Psoas muscle (tissue), 8 donors: Measurements from ENCODE around the gene LRRC46. TPM values are rescaled to one million over a fixed set of nuclear protein-coding genes. Genes with fewer than 3 reads are reported as not detected.

Experiments used
- ATAC-seq, 4 donors: fragments of 200-7000 bp; cut with Tn5 transposase; one replicate each; pipeline ENCODE4 v1.9.1; 2020; ENCODE audit warnings: moderate library complexity in 3 of 4, mild to moderate bottlenecking in 2 of 4
- DNase-seq, 2 donors: peaks; one replicate each; pipeline ENCODE4 v3.0.0-alpha.2; 2020
- H3K27ac ChIP-seq: fragments of 200-600 bp; one replicate; pipeline ENCODE4 v1.8.0; 2022
- H3K27me3 ChIP-seq, 3 donors: fragments of 200-600 bp in 1 of 3; one replicate each; pipeline versions ENCODE4 v1.6.1 to v1.8.0; 2013 to 2022; ENCODE audit warnings: low read length in 2 of 3, mild to moderate bottlenecking in 2 of 3, moderate library complexity in 1 of 3; ENCODE audit not compliant: insufficient read depth in 3 of 3
- H3K36me3 ChIP-seq, 2 donors: fragments of 200-600 bp in 1 of 2; one replicate each; pipeline versions ENCODE4 v1.6.1 to v1.8.0; 2013 to 2022; ENCODE audit warnings: low read depth in 1 of 2, mild to moderate bottlenecking in 1 of 2, moderate library complexity in 1 of 2; ENCODE audit not compliant: insufficient read depth in 1 of 2
- H3K4me1 ChIP-seq: fragments of 200-600 bp; one replicate; pipeline ENCODE4 v1.8.0; 2022
- H3K4me3 ChIP-seq: fragments of 200-600 bp; one replicate; pipeline ENCODE4 v1.8.0; 2022; ENCODE audit warnings: mild to moderate bottlenecking
- H3K9me3 ChIP-seq: fragments of 200-600 bp; one replicate; pipeline ENCODE4 v1.8.0; 2022
- CTCF ChIP-seq: fragments of 200-600 bp; IDR thresholded peaks from one replicate; pipeline ENCODE4 v1.8.0; 2022; ENCODE audit warnings: antibody characterized with exemption
- WGBS, 3 donors: extraction: QIAGEN DNeasy Blood & Tissue Kit; methylation state at CpG; one replicate each; pipeline versions ENCODE4 v1.1.6 to v1.1.7; 2013; 5-methylcytosine and 5-hydroxymethylcytosine counted together
- intact Hi-C, 2 donors: fragments of 100-400 bp; cut with DNase I; formaldehyde crosslinking; loops; one replicate each; pipeline versions ENCODE4 v1.11.0 to v1.14.2; 2022
- polyA plus RNA-seq, 3 donors: library from polyadenylated mRNA; stranded (reverse); fragments of 200-250 nt; gene quantifications; one replicate each; pipeline ENCODE4 v1.2.3, GENCODE V29; 2013
- total RNA-seq, 4 donors: library from RNA; stranded (reverse); fragmentation: NEBNext Ultra II Directional in 2 of 4; extraction: Animal tissue kit (Norgen Biotek cat#: 25700) in 2 of 4; gene quantifications; one replicate each; pipeline versions ENCODE4 v1.2.1 to v1.2.4, GENCODE V29; 2021 to 2023
- donor health status: healthy with polysubstance abuse.
- donor health status: DM: no; HTN: no; CAD: no; lungs with moderate emphysema.
- donor health status: Bipolar disorder and iron deficiency.
- donor health status: healthy.
- donor health status: DM: yes; HTN: yes; CAD: no.
- donor health status: DM: no; HTN: no; CAD: no.
- donor health status: DM: no; HTN: no; CAD: no.
- donor health status: DM: yes; HTN: yes; CAD: no.

Gene LRRC46
- total and polyA plus RNA-seq, 7 donors = 0.08 to 0.54 (median 0.22) TPM; not detected in 2

GRCh38 chr17:47838636-47839035 lies 7.2 kb downstream of the LRRC46 start:
- DNase-seq (no peak), ATAC-seq (no peak)
- intact Hi-C loops = no loop called here
- no peaks in the 10 kb centered on the region for H3K9me3 ChIP-seq
- no peak overlapping the region for H3K4me3 ChIP-seq
- TF ChIP-seq CTCF = no peak
- WGBS, 3 donors = 83 to 93% (median 85%) methylated on average over 13 of the region's 13 CpGs
- peaks cover 0 to 31% of the 10 kb centered on the region in 2 donors for H3K36me3 ChIP-seq
- H3K27me3 ChIP-seq = no peaks in the 10 kb centered on the region
- H3K27ac ChIP-seq = no peak overlapping the region
- peaks cover 13% of the 10 kb centered on the region for H3K4me1 ChIP-seq

- no peak for TF ChIP-seq CTCF
- no peak overlapping the region for H3K27ac ChIP-seq
- intact Hi-C loops = no loop called here
- no peak overlapping the region for H3K4me3 ChIP-seq
- no peaks in the 10 kb centered on the region for H3K9me3 ChIP-seq
- WGBS, 3 donors = 86 to 93% (median 87%) methylated on average over 5 of the region's 5 CpGs
- DNase-seq (no peak), ATAC-seq (no peak)
- H3K36me3 ChIP-seq = peaks cover 0 to 31% of the 10 kb centered on the region in 2 donors
- no peaks in the 10 kb centered on the region for H3K27me3 ChIP-seq
- H3K4me1 ChIP-seq = peaks cover 13% of the 10 kb centered on the region
Measured at GRCh38 chr17:47839071-47839470, 7.6 kb downstream of the LRRC46 start.

GRCh38 chr17:47840001-47840741 lies 8.7 kb downstream of the LRRC46 start:
- TF ChIP-seq CTCF = no peak
- H3K27me3 ChIP-seq = peaks cover 0 to 7% (median 0%) of the 10 kb centered on the region in 3 donors
- DNase-seq (no peak), ATAC-seq (peak in 1 of 4 donors; percentile 3)
- peak overlapping the region; percentile 65 for H3K27ac ChIP-seq
- WGBS, 3 donors = 43 to 46% (median 45%) methylated on average over 17 of the region's 17 CpGs
- peaks cover 0 to 31% of the 10 kb centered on the region in 2 donors for H3K36me3 ChIP-seq
- peak overlapping the region; percentile 77 for H3K4me3 ChIP-seq
- peaks cover 13% of the 10 kb centered on the region for H3K4me1 ChIP-seq
- H3K9me3 ChIP-seq = no peaks in the 10 kb centered on the region
- intact Hi-C loops = loop anchor here (2.0 to 10.0 kb wide), 3 partner anchors 51 to 295 kb away; no protein-coding TSS in a partner anchor

GRCh38 chr17:47840742-47841487 lies 9.4 kb downstream of the LRRC46 start, which contains the start of gene SCRN2:
Gene SCRN2 (minus strand): TSS chr17:47841273. CDS start chr17:47840843, 430 bp downstream.
- intact Hi-C loops = loop anchor here (1.0 to 10.0 kb wide), 5 partner anchors 49 to 294 kb away; no protein-coding TSS in a partner anchor
- Histone ChIP-seq H3K36me3 (peaks cover 0 to 29% of the 10 kb centered on the region in 2 donors), H3K4me3 (peak within 1 kb of the TSS; percentile 77), H3K4me1 (peaks cover 13% of the 10 kb centered on the region), H3K27ac (peak within 1 kb of the TSS; percentile 65), H3K9me3 (no peaks in the 10 kb centered on the region), H3K27me3 (peaks cover 0 to 7% (median 0%) of the 10 kb centered on the region in 3 donors)
- WGBS, 3 donors = 0% methylated on average over 44 to 55 of the region's 55 CpGs
- DNase-seq = peak; percentile 89 to 96
- peak; percentile 96 for TF ChIP-seq CTCF
- ATAC-seq = peak; percentile 96 to 99 (median 98)
